Measurements from ENCODE around the gene MPND.

Gene MPND

GRCh38 chr19:4343370-4344307, at the start of gene MPND:
MPND (plus strand) TSS chr19:4343562; CDS start chr19:4343594, 32 bp downstream.
- DNase-seq (ENCODE audit: low read depth), result peak; percentile 90

GRCh38 chr19:4294389-4294788, 49.0 kb upstream of the MPND start:
- no peak for DNase-seq (ENCODE audit: low read depth)

- no peak for DNase-seq (ENCODE audit: low read depth)
These were observed 47.2 kb upstream of the MPND start for GRCh38 chr19:4295972-4296771.

- peak; percentile 17 for DNase-seq (ENCODE audit: low read depth)
These were observed 45.2 kb upstream of the MPND start for GRCh38 chr19:4297901-4298809.

- DNase-seq (ENCODE audit: low read depth), result no peak
These were observed 44.4 kb upstream of the MPND start for GRCh38 chr19:4298810-4299550.

GRCh38 chr19:4300589-4300988, 42.8 kb upstream of the MPND start:
- no peak for DNase-seq (ENCODE audit: low read depth)

- no peak for DNase-seq (ENCODE audit: low read depth)
These were observed 41.6 kb upstream of the MPND start for GRCh38 chr19:4301590-4302242.

- no peak for DNase-seq (ENCODE audit: low read depth)
These were observed 41.1 kb upstream of the MPND start, which contains the start of gene TMIGD2 for GRCh38 chr19:4302243-4302640. TMIGD2 (minus strand) TSS chr19:4302389; CDS start chr19:4302385, 4 bp downstream.

GRCh38 chr19:4303819-4304537, 39.4 kb upstream of the MPND start:
- no peak for DNase-seq (ENCODE audit: low read depth)

- peak; percentile 41 for DNase-seq (ENCODE audit: low read depth)
These were observed 38.7 kb upstream of the MPND start, which contains the start of gene FSD1 for GRCh38 chr19:4304538-4305256. FSD1 (plus strand) TSS chr19:4304598; CDS start chr19:4304747, 149 bp downstream.

GRCh38 chr19:4305257-4305612, 38.1 kb upstream of the MPND start:
- no peak for DNase-seq (ENCODE audit: low read depth)

GRCh38 chr19:4305659-4306058, 37.7 kb upstream of the MPND start:
- DNase-seq (ENCODE audit: low read depth), result no peak

GRCh38 chr19:4310247-4311121, 32.9 kb upstream of the MPND start:
- no peak for DNase-seq (ENCODE audit: low read depth)

GRCh38 chr19:4313847-4314490, 29.4 kb upstream of the MPND start:
- DNase-seq (ENCODE audit: low read depth), result no peak

- no peak for DNase-seq (ENCODE audit: low read depth)
These were observed 26.4 kb upstream of the MPND start for GRCh38 chr19:4316956-4317355.

GRCh38 chr19:4318460-4318859, 24.9 kb upstream of the MPND start:
- no peak for DNase-seq (ENCODE audit: low read depth)

GRCh38 chr19:4319067-4319718, 24.2 kb upstream of the MPND start:
- no peak for DNase-seq (ENCODE audit: low read depth)

All from stimulated activated CD4-positive, alpha-beta T cell treated with anti-CD3 and anti-CD28 coated beads, Interleukin-2, amount 100 ng/mL, for 4 hours (primary cell).